ENCODE results near the gene ARPIN.
"Not testable (repeated sequence)": the region's sequence is repeated elsewhere in the genome, so short reads cannot be mapped to it uniquely, and the experiment has no call there.

The ARPIN gene

GRCh38 chr15:89878323-89878722 is 34.4 kb downstream of the ARPIN start:
- DNase-seq (ENCODE audit: low read depth in 3 of 3), result no peak

- no peak for DNase-seq (ENCODE audit: low read depth in 3 of 3)
Observed at GRCh38 chr15:89877083-89877425, 35.7 kb downstream of the ARPIN start.

- DNase-seq (ENCODE audit: low read depth in 3 of 3), result no peak
Observed at GRCh38 chr15:89876396-89877082, 36.2 kb downstream of the ARPIN start.

DNA sequence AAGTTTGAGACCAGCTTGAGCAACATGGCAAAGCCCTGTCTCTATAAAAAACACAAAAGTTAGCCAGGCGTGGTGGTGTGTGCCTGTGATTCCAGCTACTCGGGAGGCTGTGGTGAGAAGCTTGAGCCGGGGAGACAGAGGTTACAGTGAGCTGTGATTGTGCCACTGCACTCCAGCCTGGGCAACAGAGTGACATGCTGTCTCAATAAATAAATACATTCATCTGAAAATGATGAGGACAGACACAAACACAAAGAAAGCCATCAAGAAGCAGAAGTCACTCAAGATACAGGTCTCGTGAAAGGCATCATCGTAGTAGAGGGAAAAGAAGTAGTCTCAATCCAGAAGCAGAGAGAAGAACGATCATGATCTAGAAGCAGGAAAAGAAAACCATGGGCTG is 37.0 kb downstream of the ARPIN start:
- DNase-seq (ENCODE audit: low read depth in 3 of 3), result no peak

- peak; percentile 66 to 82 (median 71) for DNase-seq (ENCODE audit: low read depth in 3 of 3)
Observed at GRCh38 chr15:89874926-89875564, 37.7 kb downstream of the ARPIN start.

DNA sequence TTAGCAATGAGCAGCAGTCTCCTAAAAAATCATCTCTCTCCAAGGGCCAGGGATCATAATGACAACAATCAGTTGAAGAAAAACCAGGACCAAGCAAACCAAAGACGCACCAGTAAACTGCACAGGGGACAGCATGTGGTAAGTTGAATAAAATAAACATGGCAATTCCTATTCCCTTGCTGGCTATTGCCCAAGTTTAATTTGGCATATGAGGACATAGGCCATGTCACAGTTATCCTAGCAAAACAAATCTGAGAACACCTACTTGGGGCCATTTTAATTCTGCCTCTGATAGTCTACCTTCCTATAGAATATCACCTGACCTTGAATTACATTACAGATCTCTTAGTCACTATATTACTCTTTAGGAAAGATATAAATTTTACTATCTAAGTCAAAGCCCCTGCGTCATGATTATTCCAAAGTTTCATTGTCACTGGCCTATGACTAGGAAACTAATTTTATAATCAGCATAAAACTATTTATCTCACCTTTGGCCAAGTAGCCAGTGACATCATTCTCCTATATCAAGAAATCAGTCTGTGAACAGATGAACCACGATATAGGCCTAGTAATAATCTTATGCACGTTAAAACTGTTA is 42.0 kb downstream of the ARPIN start:
- DNase-seq (ENCODE audit: low read depth in 3 of 3), result no peak

DNA sequence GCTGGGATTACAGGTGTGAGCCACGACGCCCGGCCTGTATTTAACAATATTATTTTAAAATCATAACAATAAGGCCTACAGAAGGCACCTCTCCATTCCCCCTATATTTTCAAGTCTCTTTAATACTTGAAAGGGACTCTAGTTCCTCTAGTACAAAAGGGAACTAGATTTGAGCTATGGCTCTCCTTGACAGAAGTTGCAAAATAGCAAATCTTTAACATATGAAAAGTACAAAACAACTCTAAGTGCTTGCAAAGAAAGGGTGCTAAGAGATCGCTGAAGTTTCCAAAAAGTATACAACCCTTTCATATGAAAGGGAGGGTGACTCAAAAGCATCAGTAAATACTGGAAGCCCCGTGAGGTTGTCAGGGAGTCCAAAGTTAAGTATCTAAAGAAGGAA is 42.7 kb downstream of the ARPIN start:
- DNase-seq (ENCODE audit: low read depth in 3 of 3), result no peak

- DNase-seq (ENCODE audit: low read depth in 3 of 3), result not testable (repeated sequence)
Observed at GRCh38 chr15:89869490-89869889, 43.3 kb downstream of the ARPIN start.

GRCh38 chr15:89864958-89865739 is 47.6 kb downstream of the ARPIN start:
- no peak for DNase-seq (ENCODE audit: low read depth in 3 of 3)

DNA sequence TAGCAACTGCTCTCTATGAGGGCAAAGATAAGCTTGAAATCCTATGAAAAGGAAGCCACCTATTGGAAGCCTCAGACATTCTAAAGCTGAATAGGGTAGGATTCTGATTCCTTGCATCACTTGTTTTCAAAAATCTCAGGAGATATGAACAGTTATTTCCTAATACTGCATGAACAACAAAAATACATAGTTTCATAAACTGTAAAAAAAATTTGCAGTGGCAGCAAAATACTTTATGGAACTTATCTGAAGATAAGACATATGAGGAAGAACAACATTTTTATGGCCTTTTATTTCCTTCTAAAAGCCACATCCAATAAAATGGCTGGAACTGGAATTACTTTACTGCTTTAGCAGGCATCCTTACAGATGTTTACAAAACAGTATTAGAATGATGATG is 48.8 kb downstream of the ARPIN start:
- DNase-seq (ENCODE audit: low read depth in 3 of 3), result no peak

GRCh38 chr15:89860891-89861290 is 51.9 kb downstream of the ARPIN start:
- no peak for DNase-seq (ENCODE audit: low read depth in 3 of 3)

DNA sequence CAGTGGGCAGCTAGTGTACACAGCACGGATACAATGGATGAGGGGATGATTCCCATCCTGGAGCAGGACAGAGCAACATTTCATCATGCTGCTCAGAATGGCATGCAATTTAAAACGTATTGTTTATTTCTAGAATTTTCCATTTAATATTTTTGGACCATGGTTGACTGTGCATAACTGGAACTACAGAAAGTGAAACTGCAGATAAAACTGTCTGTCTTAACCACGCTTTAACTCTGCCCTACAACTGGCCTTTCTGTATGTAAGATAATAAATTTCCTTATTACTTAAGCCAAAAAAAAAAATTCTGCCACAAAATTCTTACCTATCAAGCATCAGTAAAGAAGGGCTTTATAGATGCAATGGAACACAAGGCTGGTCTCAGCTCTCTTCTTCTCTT is 52.3 kb downstream of the ARPIN start:
- no peak for DNase-seq (ENCODE audit: low read depth in 3 of 3)

DNA sequence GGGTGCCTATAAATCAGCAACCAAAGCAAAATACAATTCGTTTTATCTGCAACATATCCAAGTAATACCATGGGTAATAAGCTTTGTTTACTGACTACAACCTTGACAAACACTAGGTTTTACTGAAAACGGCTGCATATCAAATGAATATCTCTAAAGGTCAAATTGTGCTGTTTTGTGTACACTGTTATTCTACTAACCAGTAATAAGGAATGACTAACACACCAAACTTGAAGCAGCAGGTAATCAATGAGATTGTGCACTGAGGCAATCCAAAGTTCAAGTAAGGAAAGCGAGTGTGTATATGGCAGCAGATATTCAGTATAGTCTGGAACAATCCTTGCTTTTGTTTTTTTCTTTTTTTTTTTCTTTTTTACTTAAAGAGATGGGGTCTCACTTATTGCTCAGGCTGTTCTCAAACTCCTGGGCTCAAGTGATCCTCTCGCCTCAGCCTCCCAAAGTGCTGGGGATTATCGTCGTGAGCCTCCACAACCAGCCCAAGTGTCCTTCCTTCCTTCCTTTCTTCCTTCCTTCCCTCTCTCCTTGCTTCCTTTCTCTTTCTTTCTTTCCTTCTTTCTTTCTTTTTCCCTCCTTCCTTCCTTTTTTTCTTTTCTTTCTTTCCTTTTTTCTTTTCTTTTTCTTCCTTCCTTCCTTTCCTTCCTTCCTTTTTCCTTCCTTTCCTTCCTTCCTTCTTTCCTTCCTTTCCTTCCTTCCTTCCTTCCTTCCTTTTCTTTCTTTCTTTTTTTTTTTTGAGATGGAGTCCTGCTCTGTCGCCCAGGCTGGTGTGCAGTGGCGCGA is 53.9 kb downstream of the ARPIN start:
- no peak for DNase-seq (ENCODE audit: low read depth in 3 of 3)

GRCh38 chr15:89857673-89858072 is 55.1 kb downstream of the ARPIN start:
- DNase-seq (ENCODE audit: low read depth in 3 of 3), result no peak

DNA sequence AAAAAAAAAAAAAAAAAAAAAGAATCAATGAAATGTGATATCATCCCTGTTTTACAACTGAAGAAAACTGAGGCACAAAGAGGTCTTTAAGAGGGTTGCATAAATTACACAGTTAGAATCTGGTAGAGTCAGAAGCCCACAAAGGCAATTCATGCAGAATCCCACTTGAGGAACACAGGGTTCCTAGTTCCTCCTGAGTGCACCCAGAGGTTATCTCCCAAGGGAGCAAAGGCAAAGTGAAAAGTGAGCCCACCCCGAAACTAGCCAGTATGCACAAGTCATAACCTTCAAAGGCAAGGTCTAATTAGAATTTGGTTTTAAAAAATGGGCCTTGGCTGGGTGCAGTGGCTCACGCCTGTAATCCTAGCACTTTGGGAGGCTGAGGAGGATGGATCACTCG is 56.8 kb downstream of the ARPIN start:
- DNase-seq (ENCODE audit: low read depth in 3 of 3), result no peak

DNA sequence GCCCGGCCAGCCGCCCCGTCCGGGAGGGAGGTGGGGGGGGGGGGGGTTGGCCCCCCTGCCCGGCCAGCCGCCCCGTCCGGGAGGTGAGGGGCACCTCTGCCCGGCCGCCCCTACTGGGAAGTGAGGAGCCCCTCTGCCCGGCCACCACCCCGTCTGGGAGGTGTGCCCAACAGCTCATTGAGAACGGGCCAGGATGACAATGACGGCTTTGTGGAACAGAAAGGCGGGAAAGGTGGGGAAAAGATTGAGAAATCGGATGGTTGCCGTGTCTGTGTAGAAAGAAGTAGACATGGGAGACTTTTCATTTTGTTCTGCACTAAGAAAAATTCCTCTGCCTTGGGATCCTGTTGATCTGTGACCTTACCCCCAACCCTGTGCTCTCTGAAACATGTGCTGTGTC is 57.9 kb downstream of the ARPIN start:
- not testable (repeated sequence) for DNase-seq (ENCODE audit: low read depth in 3 of 3)

GRCh38 chr15:89852342-89852995 is 60.3 kb downstream of the ARPIN start:
- no peak for DNase-seq (ENCODE audit: low read depth in 3 of 3)

DNA sequence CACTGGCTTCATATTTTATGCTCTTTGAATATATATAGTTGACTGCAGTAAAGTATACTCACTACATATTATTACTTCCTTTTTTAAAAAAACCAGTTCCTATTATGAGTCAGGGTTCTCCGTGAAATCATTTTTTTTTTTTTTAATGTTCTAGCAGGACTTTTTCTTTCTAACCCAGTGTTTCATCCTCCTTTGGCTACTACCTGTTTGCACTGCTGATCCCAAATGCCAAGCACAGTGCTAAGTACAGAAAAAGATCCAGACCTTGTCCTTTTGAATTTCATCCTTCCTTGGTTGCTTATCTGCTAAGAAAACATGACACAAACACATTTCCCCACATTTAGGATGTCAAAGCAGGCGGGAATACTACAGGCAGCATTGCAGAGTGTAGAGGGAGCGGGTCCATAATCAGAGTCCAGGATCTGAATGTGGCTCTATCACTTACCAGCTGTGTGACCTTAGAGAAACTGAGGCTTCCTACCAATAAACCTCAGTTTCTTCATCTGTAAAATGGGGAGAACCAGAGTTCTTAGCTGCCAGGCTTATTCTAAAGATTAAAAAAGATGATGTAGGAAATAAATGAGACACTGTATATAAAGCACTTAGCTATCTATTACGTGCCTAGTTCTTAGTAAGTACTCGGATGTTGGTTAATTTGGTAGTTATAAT is 60.9 kb downstream of the ARPIN start:
- DNase-seq (ENCODE audit: low read depth in 3 of 3), result no peak

- DNase-seq (ENCODE audit: low read depth in 3 of 3), result no peak
Observed at GRCh38 chr15:89848970-89849292, 63.8 kb downstream of the ARPIN start.

GRCh38 chr15:89847101-89847500 is 65.7 kb downstream of the ARPIN start:
- no peak for DNase-seq (ENCODE audit: low read depth in 3 of 3)

Measured in stimulated activated CD4-positive, alpha-beta T cell treated with anti-CD3 and anti-CD28 coated beads, TNF-alpha, amount 100 ng/mL, for 24 hours (primary cell).